BJ (cell line): ENCODE measurements around the gene SLC25A40. TPM values are rescaled to one million over a fixed set of nuclear protein-coding genes. Genes with fewer than 3 reads are reported as not detected.

Experiments
- CTCF ChIA-PET: fragments of 350-600 bp; formaldehyde crosslinking; extraction: SDS; loops from one replicate; lab custom pipeline; 2021; ENCODE audit warnings: antibody characterized with exemption, inconsistent platforms; lab: Yijun Ruan, JAX
- POLR2A ChIA-PET: fragments of 300-600 bp; sonication (Branson Sonifier 250); formaldehyde crosslinking; extraction: SDS; loops from one replicate; lab custom pipeline; 2021; ENCODE audit warnings: antibody characterized with exemption; lab: Charles Lee
- DNase-seq: peaks from one replicate; pipeline ENCODE4 v3.0.0-alpha.2; 2011; ENCODE audit warnings: low read depth
- H3K27me3 ChIP-seq: 2 replicates; pipeline ENCODE4 v1.6.0; 2011; ENCODE audit warnings: low read length; ENCODE audit not compliant: control insufficient read depth, insufficient read depth
- H3K36me3 ChIP-seq: 2 replicates; pipeline ENCODE4 v1.5.1; 2011; ENCODE audit warnings: low read length; ENCODE audit not compliant: control insufficient read depth, insufficient read depth
- H3K4me3 ChIP-seq: 2 replicates; pipeline ENCODE4 v1.5.1; 2011; ENCODE audit warnings: low read depth, mild to moderate bottlenecking, control low read depth, low read length
- polyA plus RNA-seq: library from polyadenylated mRNA; depleted of rRNA; stranded (reverse); fragments of >200 nt; gene quantifications from 2 replicates; pipeline ENCODE4 v1.2.3, GENCODE V29; 2011; rRNA removed
- TF ChIP-seq, protein P1 (sequence below): IDR thresholded peaks from 2 replicates; pipeline ENCODE4 v1.5.1; 2011; ENCODE audit warnings: low read depth, mild to moderate bottlenecking, control low read depth, inconsistent platforms, low read length, moderate library complexity; ENCODE audit not compliant: insufficient read depth

Gene SLC25A40
- polyA plus RNA-seq, 1 experiment = 5.5 TPM

DNA sequence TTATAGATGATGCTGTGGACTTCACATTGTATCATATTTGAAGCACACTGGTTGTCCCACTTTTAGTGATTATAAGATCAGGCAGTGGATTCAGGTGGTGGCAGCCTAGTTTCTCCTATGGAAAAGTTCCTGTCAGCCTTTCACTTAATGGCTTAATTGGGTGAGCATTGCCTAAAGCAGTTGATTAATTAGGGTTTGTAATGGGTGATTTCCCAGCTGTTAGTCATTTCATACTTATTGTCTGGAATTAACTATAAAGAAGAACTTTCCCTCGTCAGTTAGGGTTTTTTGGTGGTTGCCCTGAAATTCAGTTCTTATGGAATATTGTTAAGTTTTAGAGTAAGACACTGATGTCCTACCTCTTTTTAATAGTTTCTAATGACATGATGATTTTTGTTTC is 78.8 kb downstream of the SLC25A40 start:
- no peaks in the 10 kb centered on the region for H3K36me3 ChIP-seq
- ChIA-PET CTCF (interaction anchor here (1.0 to 2.1 kb wide), 9 partner anchors 9 to 226 kb away, joined by 3 to 17 read pairs (median 3); no protein-coding TSS in a partner anchor), POLR2A (no interaction called here)
- H3K27me3 ChIP-seq = no peaks in the 10 kb centered on the region
- H3K4me3 ChIP-seq = no peak overlapping the region
- TF ChIP-seq, protein P1, sequence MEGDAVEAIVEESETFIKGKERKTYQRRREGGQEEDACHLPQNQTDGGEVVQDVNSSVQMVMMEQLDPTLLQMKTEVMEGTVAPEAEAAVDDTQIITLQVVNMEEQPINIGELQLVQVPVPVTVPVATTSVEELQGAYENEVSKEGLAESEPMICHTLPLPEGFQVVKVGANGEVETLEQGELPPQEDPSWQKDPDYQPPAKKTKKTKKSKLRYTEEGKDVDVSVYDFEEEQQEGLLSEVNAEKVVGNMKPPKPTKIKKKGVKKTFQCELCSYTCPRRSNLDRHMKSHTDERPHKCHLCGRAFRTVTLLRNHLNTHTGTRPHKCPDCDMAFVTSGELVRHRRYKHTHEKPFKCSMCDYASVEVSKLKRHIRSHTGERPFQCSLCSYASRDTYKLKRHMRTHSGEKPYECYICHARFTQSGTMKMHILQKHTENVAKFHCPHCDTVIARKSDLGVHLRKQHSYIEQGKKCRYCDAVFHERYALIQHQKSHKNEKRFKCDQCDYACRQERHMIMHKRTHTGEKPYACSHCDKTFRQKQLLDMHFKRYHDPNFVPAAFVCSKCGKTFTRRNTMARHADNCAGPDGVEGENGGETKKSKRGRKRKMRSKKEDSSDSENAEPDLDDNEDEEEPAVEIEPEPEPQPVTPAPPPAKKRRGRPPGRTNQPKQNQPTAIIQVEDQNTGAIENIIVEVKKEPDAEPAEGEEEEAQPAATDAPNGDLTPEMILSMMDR = no peak
- DNase-seq = no peak

DNA sequence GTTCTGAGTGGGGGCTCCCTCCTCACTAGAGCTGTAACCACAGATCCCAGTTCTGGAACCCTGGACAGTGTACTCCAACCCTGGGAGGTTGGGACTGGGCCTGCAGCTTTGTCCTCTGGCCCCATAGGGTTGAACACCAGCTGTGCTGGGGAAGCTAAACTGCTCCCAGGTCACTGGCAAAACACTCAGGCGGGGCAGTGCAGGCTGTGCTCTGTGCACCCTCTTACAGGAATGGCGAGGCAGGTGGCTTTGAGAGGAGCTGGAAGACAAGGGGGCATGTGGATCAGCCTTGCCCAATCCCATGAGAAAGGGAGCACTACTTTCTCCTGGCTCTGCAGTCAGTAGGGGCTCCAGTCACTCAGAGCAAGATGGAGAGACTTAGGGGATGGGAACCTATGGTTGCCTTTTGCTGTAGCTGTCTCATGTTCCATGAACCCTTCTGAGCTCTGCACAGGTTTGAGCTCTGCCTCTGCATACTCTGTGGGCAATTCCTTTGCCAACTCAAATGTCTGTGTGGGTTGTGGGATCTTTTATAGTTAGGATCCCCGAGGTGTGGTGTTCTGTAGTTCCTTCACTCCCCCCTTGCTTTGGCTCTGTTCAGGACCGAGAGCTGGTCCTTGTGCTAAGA is 90.7 kb downstream of the SLC25A40 start:
- TF ChIP-seq, protein P1 = no peak
- POLR2A ChIA-PET = no interaction called here
- H3K36me3 ChIP-seq = no peaks in the 10 kb centered on the region
- 0 out of 2 replicates have a peak, but pooled peaks cover 1% of the 10 kb centered on the region for H3K27me3 ChIP-seq
- no peak overlapping the region for H3K4me3 ChIP-seq
- no peak for DNase-seq
- CTCF ChIA-PET = interaction anchor here (0.5 to 1.2 kb wide), 3 partner anchors 28 to 280 kb away, joined by 3 to 4 read pairs (median 3); no protein-coding TSS in a partner anchor

DNA sequence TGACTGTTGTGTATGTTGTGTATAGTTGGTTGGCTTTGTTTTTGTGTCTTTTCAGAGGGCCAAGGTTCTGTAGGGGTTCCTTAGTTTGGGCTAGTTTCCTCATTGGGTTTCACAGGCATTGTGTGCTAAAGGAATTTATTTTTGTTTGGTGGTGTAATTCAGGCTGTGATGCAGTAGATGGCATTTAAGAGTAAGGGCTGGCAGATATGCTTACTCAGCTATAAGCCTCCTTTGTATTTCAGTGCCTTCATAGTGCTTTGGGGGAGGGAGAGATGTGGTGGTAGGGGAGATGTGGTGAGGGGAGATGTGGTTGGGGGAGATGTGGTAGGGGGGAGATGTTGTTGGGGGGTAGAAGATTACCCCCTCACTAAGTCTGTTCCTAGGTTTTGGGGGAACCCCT is 91.7 kb downstream of the SLC25A40 start:
- no peaks in the 10 kb centered on the region for H3K27me3 ChIP-seq
- DNase-seq = no peak
- CTCF ChIA-PET = interaction anchor here (0.7 to 1.0 kb wide), 2 partner anchors 13 to 103 kb away, joined by 3 to 4 read pairs; no protein-coding TSS in a partner anchor
- no peaks in the 10 kb centered on the region for H3K36me3 ChIP-seq
- POLR2A ChIA-PET = no interaction called here
- H3K4me3 ChIP-seq = no peak overlapping the region
- TF ChIP-seq, protein P1 = no peak

Other genes with a start within 250 kb of the SLC25A40 start
- 0.06 and 0.15 TPM in 2 replicates for gene RUNDC3B, start 248.0 kb downstream of the SLC25A40 start, polyA plus RNA-seq
- 3.8 and 5.4 TPM in 2 replicates for gene DBF4, start 133 bp upstream of the SLC25A40 start, polyA plus RNA-seq
- gene ADAM22, start 57.9 kb upstream of the SLC25A40 start, polyA plus RNA-seq = 0.04 and 0.06 TPM in 2 replicates